HG02852 (cell line): Measurements from ENCODE around the gene CACNA1C.

ENCODE experiments used
- ATAC-seq: cut with Tn5 transposase; IDR thresholded peaks from one replicate; pipeline ENCODE4 v1.9.1; 2021; ENCODE audit warnings: mild to moderate bottlenecking, moderate library complexity; ENCODE audit not compliant: unreplicated experiment

Gene CACNA1C

GRCh38 chr12:2227360-2227759, 174.6 kb downstream of the CACNA1C start:
- ATAC-seq = no peak

- no peak for ATAC-seq
These were observed 175.7 kb downstream of the CACNA1C start for GRCh38 chr12:2228535-2228934.

GRCh38 chr12:2229661-2230539, 177.1 kb downstream of the CACNA1C start:
- ATAC-seq = no peak

- ATAC-seq = no peak
These were observed 178.3 kb downstream of the CACNA1C start for GRCh38 chr12:2231011-2231595.

- no peak for ATAC-seq
These were observed 179.2 kb downstream of the CACNA1C start for GRCh38 chr12:2231956-2232355.

GRCh38 chr12:2233034-2233433, 180.2 kb downstream of the CACNA1C start:
- ATAC-seq = no peak

GRCh38 chr12:2234091-2234490, 181.3 kb downstream of the CACNA1C start:
- ATAC-seq = no peak

- ATAC-seq = no peak
These were observed 182.0 kb downstream of the CACNA1C start for GRCh38 chr12:2234646-2235350.

- ATAC-seq = no peak
These were observed 183.9 kb downstream of the CACNA1C start for GRCh38 chr12:2236506-2237294.

GRCh38 chr12:2238111-2238510, 185.3 kb downstream of the CACNA1C start:
- ATAC-seq = no peak

- no peak for ATAC-seq
These were observed 186.6 kb downstream of the CACNA1C start for GRCh38 chr12:2239381-2239871.

- no peak for ATAC-seq
These were observed 187.6 kb downstream of the CACNA1C start for GRCh38 chr12:2240390-2240789.

GRCh38 chr12:2240984-2241383, 188.2 kb downstream of the CACNA1C start:
- ATAC-seq = no peak

GRCh38 chr12:2242216-2242615, 189.4 kb downstream of the CACNA1C start:
- no peak for ATAC-seq

- no peak for ATAC-seq
These were observed 190.0 kb downstream of the CACNA1C start for GRCh38 chr12:2242816-2243215.

- ATAC-seq = no peak
These were observed 190.5 kb downstream of the CACNA1C start for GRCh38 chr12:2243275-2243674.

- ATAC-seq = no peak
These were observed 191.4 kb downstream of the CACNA1C start for GRCh38 chr12:2244013-2244861.

- no peak for ATAC-seq
These were observed 193.6 kb downstream of the CACNA1C start for GRCh38 chr12:2246358-2246757.

- ATAC-seq = no peak
These were observed 194.3 kb downstream of the CACNA1C start for GRCh38 chr12:2247120-2247519.

- no peak for ATAC-seq
These were observed 194.8 kb downstream of the CACNA1C start for GRCh38 chr12:2247596-2247995.
